ENCODE measurements around the gene QRICH1.
"Not testable (repeated sequence)": the region's sequence is repeated elsewhere in the genome, so short reads cannot be mapped to it uniquely, and the experiment has no call there.

QRICH1 gene

DNA sequence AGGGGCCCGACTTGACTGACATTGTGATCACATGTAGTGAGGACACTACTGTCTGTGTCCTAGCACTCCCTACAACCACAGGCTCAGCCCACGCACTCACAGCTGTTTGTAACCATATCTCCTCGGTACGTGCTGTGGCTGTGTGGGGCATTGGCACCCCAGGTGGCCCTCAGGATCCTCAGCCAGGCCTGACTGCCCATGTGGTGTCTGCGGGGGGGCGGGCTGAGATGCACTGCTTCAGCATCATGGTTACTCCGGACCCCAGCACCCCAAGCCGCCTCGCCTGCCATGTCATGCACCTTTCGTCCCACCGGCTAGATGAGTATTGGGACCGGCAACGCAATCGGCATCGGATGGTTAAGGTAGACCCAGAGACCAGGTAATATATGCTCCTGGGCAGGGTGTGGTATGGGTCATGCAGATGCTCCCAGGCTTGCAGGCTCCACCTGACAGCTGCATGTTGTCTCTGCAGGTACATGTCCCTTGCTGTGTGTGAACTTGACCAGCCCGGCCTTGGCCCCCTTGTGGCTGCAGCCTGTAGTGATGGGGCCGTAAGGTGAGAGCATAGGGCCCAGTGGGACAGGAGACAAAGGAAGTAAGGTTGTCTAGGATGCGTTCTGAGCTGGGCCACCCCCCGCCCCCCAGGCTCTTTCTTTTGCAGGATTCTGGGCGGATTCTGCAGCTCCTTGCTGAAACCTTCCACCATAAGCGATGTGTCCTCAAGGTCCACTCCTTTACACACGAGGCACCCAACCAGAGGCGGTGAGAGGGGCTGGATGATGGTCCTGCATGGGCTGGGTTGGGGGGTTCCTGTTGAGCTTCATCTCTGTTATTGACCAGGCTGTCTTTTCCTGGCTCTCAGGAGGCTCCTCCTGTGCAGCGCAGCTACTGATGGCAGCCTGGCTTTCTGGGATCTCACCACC lies 79.9 kb downstream of the QRICH1 start:
- POLR2A ChIA-PET: interaction anchor here (1.0 to 2.6 kb wide), 3 partner anchors 15 to 24 kb away, joined by 3 to 12 read pairs (median 11); partner anchors contain the start of gene IMPDH2

DNA sequence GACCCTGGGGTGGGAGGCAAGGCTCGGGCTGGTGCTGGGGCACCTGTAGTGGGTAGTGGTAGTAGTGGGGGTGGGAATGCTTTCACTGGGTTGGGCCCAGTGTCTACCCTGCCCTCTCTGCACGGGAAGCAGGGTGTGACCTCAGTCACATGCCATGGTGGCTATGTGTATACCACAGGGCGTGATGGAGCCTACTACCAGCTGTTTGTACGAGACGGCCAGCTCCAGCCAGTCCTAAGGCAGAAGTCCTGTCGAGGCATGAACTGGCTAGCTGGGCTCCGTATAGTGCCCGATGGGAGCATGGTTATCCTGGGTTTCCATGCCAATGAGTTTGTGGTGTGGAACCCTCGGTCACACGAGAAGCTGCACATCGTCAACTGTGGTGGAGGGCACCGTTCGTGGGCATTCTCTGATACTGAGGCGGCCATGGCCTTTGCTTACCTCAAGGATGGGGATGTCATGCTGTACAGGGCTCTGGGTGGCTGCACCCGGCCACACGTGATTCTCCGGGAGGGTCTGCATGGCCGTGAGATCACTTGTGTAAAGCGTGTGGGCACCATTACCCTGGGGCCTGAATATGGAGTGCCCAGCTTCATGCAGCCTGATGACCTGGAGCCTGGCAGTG lies 80.6 kb downstream of the QRICH1 start:
- POLR2A ChIA-PET: interaction anchor here (1.9 to 2.6 kb wide), 2 partner anchors 13 to 16 kb away, joined by 7 to 12 read pairs; partner anchors contain the start of gene IMPDH2
- DNase-seq (ENCODE audit: extremely low spot score): no peak
- TF ChIP-seq, protein P1, sequence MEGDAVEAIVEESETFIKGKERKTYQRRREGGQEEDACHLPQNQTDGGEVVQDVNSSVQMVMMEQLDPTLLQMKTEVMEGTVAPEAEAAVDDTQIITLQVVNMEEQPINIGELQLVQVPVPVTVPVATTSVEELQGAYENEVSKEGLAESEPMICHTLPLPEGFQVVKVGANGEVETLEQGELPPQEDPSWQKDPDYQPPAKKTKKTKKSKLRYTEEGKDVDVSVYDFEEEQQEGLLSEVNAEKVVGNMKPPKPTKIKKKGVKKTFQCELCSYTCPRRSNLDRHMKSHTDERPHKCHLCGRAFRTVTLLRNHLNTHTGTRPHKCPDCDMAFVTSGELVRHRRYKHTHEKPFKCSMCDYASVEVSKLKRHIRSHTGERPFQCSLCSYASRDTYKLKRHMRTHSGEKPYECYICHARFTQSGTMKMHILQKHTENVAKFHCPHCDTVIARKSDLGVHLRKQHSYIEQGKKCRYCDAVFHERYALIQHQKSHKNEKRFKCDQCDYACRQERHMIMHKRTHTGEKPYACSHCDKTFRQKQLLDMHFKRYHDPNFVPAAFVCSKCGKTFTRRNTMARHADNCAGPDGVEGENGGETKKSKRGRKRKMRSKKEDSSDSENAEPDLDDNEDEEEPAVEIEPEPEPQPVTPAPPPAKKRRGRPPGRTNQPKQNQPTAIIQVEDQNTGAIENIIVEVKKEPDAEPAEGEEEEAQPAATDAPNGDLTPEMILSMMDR (IDR thresholded peaks at IDR 0.05; ENCODE audit: control extremely low read depth, extremely low read depth, low read depth, missing control alignments): no peak
- CTCF ChIA-PET: interaction anchor here (0.8 to 11.8 kb wide), 10 partner anchors 8 to 436 kb away, joined by 3 to 131 read pairs (median 4); partner anchors contain the start of genes DALRD3, NDUFAF3 and P4HTM

More for the DNA sequence above, 79.9 kb downstream of the QRICH1 start:
- TF ChIP-seq, protein P1 (IDR thresholded peaks at IDR 0.05; ENCODE audit: control extremely low read depth, extremely low read depth, low read depth, missing control alignments): peak; percentile 71
- peak; percentile 52 for DNase-seq (ENCODE audit: extremely low spot score)
- CTCF ChIA-PET: interaction anchor here (1.1 to 11.8 kb wide), 8 partner anchors 7 to 435 kb away, joined by 3 to 131 read pairs (median 4); partner anchors contain the start of genes DALRD3, NDUFAF3 and P4HTM

DNA sequence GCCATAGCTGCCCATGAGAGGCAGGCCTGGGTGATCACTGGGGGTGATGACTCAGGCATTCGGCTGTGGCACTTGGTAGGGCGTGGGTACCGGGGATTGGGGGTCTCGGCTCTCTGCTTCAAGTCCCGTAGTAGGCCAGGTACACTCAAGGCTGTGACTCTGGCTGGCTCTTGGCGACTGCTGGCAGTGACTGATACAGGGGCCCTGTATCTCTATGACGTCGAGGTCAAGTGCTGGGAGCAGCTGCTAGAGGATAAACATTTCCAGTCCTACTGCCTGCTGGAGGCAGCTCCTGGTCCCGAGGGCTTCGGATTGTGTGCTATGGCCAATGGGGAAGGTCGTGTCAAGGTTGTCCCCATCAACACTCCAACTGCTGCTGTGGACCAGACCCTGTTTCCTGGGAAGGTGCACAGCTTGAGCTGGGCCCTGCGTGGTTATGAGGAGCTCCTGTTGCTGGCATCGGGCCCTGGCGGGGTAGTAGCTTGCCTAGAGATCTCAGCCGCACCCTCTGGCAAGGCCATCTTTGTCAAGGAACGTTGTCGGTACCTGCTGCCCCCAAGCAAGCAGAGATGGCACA lies 81.3 kb downstream of the QRICH1 start:
- ChIA-PET CTCF (interaction anchor here (0.8 to 11.8 kb wide), 8 partner anchors 7 to 436 kb away, joined by 3 to 131 read pairs (median 4); partner anchors contain the start of genes DALRD3, NDUFAF3 and P4HTM), POLR2A (interaction anchor here (0.8 to 2.6 kb wide), 5 partner anchors 8 to 21 kb away, joined by 4 to 12 read pairs (median 7); partner anchors contain the start of genes IMPDH2 and NDUFAF3)
- DNase-seq (ENCODE audit: extremely low spot score): no peak
- TF ChIP-seq, protein P1 (IDR thresholded peaks at IDR 0.05; ENCODE audit: control extremely low read depth, extremely low read depth, low read depth, missing control alignments): no peak

DNA sequence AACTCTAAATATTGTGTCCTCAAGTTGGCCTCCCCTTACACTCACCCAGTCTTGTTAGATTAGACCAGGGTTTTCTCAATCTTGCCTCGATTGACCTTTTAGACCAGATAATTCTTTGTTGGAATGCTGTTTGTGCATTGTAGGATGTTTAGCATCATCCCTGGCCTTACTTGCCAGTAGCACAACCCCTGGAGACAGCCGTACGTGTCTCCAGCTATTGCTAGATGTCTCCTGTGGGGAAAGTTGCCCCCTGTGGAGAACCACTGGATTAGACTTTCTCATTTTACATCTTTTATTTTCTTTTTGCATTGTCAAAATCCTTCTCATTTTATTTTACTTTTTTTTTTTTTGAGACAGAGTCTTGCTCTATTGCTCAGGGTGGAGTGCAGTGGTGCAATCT lies 84.5 kb downstream of the QRICH1 start:
- no peak for DNase-seq (ENCODE audit: extremely low spot score)
- TF ChIP-seq, protein P1 (IDR thresholded peaks at IDR 0.05; ENCODE audit: control extremely low read depth, extremely low read depth, low read depth, missing control alignments): no peak
- ChIA-PET CTCF (interaction anchor here (4.0 to 11.8 kb wide), 3 partner anchors 11 to 21 kb away, joined by 16 to 131 read pairs (median 57); partner anchors contain the start of genes DALRD3, NDUFAF3 and P4HTM), POLR2A (interaction anchor here (0.7 to 6.5 kb wide), 3 partner anchors 8 to 1600 kb away, joined by 4 to 50 read pairs (median 6); partner anchors contain the start of genes DALRD3 and NDUFAF3)

DNA sequence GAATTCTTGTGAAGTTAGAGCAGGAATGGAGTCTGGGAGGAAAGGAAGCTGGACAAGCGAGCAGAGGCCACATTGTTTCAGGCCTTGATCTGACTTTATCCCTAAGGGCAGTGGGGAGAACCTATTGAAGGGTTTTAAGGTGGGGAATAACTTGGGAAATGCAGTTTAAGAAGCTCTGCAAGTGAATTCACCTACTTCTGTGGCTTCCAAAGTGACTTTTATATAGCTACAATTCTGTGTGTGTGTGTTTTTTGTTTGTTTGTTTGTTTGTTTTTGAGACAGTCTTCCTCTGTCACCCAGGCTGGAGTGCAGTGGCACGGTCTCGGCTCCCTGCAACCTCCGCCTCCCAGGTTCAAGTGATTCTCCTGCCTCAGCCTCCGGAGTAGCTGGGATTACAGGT lies 85.2 kb downstream of the QRICH1 start:
- ChIA-PET CTCF (interaction anchor here (1.5 to 11.8 kb wide), 5 partner anchors 12 to 48 kb away, joined by 3 to 131 read pairs (median 16); partner anchors contain the start of genes DALRD3, NDUFAF3 and P4HTM), POLR2A (interaction anchor here (0.6 to 6.5 kb wide), 5 partner anchors 9 to 1600 kb away, joined by 3 to 50 read pairs (median 5); partner anchors contain the start of genes DALRD3 and NDUFAF3)
- DNase-seq (ENCODE audit: extremely low spot score): not testable (repeated sequence)

DNA sequence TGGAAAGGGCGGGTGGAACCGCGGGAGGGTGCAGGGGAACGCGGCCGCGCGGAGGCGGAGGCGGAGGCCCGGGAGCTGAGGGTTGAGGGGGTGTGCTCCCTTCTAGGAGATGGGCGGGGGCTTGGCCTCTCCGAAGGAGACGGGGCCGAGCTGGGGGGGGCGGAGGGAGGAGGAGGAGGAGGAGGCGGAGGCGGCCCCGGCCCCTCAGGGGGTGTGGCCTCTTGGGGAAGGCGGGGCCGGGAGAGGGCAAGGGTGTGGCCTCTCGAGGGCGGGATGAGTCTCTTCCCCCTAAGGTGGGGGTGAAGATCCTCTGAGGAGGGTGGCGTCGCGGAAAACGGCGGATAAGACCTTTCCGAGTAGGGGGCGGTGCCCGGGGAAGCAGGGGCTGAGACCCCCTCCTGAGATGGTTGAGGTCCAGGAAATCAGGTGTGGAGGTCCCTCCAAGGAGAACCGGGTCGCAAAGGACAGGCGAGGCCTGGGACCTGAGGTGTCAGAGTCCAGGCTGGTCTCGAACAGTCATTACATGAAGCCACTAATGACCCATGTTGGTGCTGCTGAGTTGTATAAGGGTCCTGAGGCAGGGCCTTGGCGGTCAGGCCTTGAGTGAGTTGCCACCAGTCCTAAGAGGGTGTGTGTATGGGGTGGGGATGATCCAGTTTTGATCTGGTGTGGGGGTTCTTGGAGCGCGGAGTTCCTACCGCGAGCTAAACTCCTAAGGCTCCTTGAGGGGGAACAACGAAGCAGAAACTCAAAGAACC lies 85.9 kb downstream of the QRICH1 start:
- CTCF ChIA-PET: interaction anchor here (0.9 to 11.8 kb wide), 11 partner anchors 11 to 572 kb away, joined by 3 to 131 read pairs (median 6); partner anchors contain the start of genes ARIH2, DALRD3, KLHDC8B and NDUFAF3
- TF ChIP-seq, protein P1 (IDR thresholded peaks at IDR 0.05; ENCODE audit: control extremely low read depth, extremely low read depth, low read depth, missing control alignments): no peak
- POLR2A ChIA-PET: interaction anchor here (0.6 to 6.5 kb wide), 10 partner anchors 9 to 1712 kb away, joined by 3 to 50 read pairs (median 6); partner anchors contain the start of genes DAG1, DALRD3, IMPDH2 and NDUFAF3
- peak; percentile 86 for DNase-seq (ENCODE audit: extremely low spot score)

Measured in GM10248 (cell line).